GM12891 (cell line): ENCODE data around the gene CD320.

Experiments used
- POU2F2 ChIP-seq: IDR thresholded peaks from 2 replicates; pipeline ENCODE4 v1.6.1; 2011; ENCODE audit warnings: low read depth, mild to moderate bottlenecking, control low read depth, low read length, moderate library complexity
- TAF1 ChIP-seq: IDR thresholded peaks from 2 replicates; pipeline ENCODE4 v1.6.1; 2011; ENCODE audit warnings: low read depth, low read length, control low read depth

- TF ChIP-seq TAF1 (no peak), POU2F2 (0 out of 2 replicates have a peak, but pooled peaks have one; percentile 8)
Observed at GRCh38 chr19:8324186-8325050, 16.3 kb upstream of the CD320 start.
